ENCODE results near the gene CEACAM1.
"Not testable (repeated sequence)": the region's sequence is repeated elsewhere in the genome, so short reads cannot be mapped to it uniquely, and the experiment has no call there.

CEACAM1 gene

GRCh38 chr19:42512130-42512636 is 16.1 kb downstream of the CEACAM1 start:
- no peak for DNase-seq (ENCODE audit: low read depth)

DNA sequence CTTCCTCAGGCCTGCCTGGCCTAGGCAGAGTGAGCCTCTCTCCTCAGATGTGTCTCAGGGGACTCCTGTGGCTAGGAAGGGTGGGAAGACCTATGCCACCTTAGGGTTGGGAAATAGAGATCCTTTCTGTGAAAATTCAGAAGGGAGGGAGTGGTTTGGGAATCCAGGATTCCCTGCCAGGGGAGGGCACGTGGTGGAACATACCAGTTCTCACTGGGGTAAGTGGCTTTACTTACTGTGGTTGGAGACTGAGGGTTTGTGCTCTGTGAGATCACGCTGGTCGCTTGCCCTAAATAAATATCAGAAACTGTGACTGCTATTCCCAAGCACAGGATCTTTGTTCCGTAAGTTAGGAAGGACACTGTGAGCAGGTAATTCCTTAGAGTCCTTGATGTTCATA is 16.9 kb downstream of the CEACAM1 start:
- no peak for DNase-seq (ENCODE audit: low read depth)

GRCh38 chr19:42508892-42509444 is 19.3 kb downstream of the CEACAM1 start:
- DNase-seq (ENCODE audit: low read depth), result no peak

DNA sequence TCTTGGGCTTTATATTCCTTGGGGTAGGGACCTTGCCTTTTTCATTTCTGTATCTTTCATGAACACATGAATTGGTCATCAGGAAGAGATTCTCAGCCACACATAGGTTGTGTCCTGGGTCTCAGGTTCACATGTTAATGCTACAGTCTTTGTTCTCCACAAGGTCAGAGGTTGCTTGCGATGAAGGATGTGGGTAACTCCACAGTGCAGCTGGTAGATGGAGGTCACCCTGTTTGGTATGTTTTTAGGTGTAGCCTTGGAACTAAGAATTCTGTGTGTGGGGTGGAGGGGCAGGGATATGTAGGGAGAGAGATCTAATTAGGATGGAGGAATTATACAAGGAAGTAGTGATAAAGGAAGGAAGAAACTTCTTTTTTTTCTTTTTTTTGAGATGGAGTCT is 23.2 kb downstream of the CEACAM1 start:
- DNase-seq (ENCODE audit: low read depth), result no peak

- DNase-seq (ENCODE audit: low read depth), result no peak
Observed at GRCh38 chr19:42501733-42502132, 26.5 kb downstream of the CEACAM1 start.

DNA sequence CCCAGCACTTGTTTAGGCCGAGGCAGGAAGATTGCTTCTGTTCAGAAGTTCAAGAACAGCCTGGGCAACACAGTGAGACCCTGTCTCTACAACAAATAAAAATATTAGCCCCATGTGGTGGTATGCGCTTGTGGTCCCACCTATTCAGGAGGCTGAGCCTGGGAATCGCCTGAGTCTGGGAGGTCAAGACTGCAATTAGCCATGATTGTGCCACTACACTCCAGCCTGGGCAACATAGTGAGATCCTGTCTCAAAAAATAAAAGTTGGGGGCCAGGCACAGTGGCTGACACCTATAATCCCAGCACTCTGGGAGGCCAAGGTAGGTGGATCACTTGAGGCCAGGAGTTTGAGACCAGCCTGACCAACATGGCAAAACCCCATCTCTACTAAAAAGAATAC is 27.0 kb downstream of the CEACAM1 start:
- not testable (repeated sequence) for DNase-seq (ENCODE audit: low read depth)

DNA sequence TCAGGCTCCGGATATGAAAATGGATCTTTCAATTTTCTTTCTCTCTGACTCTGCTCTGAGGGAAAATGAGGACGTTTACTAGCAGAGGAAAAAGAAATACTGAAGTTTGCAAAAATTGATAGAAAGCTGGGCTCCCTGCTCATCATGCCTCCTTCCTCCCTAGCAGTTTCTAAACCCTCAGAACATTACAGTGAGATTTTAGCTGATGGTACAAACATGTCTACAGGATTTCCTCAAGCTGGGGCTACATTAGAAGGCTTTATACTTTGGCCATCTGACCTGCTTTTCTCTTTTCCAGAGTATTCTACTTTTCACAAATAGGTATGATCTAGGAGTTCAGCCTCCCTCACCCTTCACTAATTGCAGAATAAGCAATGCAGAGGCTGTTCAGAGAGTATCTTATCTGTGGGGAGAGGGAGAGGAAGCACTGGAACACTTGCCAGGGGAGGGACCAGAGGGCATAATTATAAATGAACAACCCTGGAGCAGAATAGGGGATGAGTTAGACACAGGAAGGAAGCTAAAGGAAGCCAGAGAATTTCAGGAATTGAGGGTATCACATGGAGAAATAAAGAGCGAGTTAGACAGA is 30.0 kb downstream of the CEACAM1 start:
- DNase-seq (ENCODE audit: low read depth), result no peak

DNA sequence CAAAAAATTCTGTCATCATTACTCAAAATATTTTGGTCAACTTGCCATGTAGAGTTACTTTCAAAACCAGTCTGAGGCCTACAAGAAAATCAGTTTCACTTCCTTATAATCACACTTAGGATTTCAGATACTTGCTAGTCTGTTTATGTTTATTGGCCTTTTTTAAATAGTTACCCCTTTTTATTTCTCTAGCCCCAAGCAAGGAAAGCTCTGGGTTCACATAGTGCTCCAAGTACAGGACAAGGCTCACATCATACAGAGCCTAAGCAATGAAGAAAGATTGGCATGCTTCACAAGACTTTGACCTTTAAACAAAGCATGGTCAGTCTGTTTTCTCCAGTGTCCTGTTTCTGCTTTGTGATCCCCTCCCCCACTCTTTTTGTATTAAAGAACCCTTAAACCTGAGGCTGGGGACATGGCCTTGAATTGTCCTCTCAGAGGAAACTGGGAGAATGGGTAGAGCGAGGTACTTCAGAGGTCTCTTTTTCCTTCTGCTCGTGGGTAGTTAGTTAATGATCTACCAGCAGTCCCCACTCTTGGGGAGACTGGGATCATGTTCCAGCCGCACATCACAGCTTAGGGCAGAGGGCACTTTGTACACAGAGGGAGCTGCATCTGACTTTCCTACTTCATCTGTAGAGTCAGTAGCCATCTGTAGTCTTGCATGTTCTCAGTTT is 30.7 kb downstream of the CEACAM1 start:
- no peak for DNase-seq (ENCODE audit: low read depth)

- no peak for DNase-seq (ENCODE audit: low read depth)
Observed at GRCh38 chr19:42496460-42497133, 31.7 kb downstream of the CEACAM1 start.

- no peak for DNase-seq (ENCODE audit: low read depth)
Observed at GRCh38 chr19:42495663-42496062, 32.6 kb downstream of the CEACAM1 start.

- no peak for DNase-seq (ENCODE audit: low read depth)
Observed at GRCh38 chr19:42494321-42494720, 34.0 kb downstream of the CEACAM1 start.

DNA sequence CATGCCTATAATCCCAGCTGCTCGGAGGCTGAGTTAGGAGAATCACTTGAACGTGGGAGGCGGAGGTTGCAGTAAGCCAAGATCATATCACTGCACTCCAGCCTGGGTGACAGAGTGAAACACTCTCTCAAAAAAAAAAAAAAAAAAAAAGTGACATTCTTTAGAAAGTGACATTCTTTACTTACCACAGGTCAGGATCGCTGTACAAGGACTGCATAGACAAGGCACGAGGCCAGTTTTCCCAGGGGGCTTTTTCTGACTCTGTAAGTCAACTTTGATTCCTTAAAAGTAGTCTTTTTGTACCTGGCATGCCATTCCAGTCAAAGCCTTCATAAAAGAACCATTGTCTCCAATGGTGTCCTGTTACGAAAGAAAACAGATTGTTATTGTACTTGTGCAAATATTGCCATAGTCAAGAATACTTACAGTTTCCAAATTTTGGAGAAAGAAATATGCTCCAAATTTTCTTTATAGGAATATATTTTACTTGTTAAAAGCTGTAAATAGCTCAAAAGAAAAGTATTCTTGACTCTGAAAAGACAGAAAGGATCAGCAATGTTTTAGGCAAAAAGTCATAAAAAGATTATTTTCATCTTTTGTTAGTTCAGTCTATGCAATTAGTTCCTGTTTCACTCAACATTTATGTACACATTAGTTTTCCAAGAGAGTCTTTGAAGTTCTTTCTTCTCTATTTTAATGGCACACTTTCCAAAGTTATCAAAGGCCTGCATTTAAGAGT is 39.3 kb downstream of the CEACAM1 start:
- no peak for DNase-seq (ENCODE audit: low read depth)

DNA sequence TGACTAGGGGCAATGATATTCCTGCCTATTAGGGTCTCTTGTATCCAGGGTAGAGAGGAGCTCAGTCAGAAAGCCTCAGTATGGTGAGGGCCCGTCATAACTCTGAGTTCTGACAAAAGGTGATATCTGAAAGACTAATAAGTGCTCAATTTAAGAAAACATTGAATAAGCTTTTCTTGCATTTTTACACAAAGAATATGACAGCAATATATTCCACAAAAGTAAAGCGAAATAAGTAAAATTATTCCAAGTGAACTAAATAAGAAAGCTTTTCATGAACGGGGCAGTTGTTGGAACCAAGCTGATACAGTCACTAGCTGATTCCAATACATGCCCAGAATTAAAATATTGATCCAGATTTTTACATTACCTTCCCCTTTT is 40.5 kb downstream of the CEACAM1 start:
- DNase-seq (ENCODE audit: low read depth), result no peak

DNA sequence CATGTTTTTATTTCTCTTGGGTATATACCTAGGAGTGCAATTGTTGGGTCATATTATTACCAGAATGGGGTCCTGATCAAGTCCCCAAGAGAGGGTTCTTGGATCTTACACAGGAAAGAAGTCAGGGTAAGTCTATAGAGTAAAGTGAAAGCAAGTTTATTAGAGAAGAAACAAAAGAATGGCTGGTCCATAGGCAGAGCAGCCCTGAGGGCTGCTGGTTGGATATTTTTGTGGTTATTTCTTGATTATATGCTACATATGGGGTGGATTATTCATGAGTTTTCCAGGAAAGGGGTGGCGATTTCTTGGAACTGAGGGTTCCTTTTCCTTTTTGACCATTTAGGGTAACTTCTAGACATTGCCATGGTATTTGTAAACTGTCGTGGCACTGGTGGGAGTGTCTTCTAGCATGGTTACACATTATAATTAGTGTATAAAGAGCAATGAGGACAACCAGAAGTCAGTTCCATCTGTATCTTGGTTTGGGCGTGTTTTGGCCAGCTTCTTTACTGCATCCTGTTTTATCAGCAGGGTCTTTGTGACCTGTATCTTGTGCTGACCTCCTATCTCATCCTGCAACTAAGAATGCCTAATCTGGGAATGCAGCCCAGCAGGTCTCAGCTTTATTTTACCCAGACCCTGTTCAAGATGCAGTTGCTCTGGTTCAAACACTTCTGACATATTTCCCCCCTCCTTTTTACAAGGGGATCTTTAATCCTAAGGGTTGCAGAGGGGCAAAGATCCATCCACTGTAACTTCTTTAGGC is 41.1 kb downstream of the CEACAM1 start:
- DNase-seq (ENCODE audit: low read depth), result no peak

DNA sequence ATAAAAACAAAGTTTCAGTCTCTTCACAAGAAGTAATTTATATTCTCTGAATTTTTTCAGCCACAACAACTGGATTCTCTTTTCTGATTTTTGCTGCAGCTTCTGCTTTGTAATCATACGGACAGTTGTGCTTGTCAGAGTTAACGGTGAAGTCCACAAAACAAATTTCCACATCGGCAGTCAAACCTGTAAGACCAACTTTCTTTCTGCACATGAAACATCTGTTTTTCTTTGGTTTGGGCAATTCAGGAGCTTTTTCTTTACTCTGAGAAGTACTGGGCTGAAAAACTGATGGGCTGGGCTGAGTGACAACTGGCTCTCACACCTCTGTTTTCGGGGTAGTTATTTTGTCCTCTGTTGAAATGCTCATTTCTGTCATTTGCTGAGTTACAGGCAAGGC is 43.2 kb downstream of the CEACAM1 start:
- DNase-seq (ENCODE audit: low read depth), result not testable (repeated sequence)

DNA sequence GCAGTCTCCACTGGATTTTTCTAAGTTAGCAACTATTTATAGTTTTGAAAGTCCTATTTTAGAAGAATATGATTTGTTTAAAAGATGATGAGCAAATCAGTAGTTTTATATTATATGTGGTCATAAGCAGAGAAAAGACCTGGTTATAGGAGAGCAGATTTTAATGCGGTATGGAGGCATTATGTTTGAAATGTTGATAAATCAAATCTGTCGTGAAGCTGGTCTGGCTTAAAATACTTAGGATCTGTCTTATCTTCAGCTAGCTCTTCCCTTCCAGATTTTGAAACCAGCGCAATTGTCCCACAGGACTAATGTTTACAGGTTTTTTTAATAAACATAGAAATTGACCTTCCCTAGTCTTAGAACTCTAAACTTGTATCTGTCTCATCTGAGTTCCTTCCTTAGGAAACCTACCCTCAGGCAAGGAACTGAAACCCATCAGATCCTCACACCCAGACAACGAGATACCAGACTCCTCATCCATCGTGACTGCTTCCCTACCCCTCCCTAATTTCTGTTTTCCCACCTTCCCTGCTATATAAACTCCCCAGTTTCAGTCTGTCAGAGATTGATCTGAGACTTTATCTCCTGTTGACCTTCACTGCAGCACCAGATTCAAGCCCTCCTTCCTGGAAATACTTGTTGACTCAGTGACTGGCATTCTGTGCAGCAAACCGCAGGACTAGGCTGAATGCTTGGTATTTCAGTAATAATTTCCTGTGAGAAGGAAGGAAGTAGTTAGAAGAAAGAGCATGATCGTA is 47.8 kb downstream of the CEACAM1 start:
- DNase-seq (ENCODE audit: low read depth), result no peak

DNA sequence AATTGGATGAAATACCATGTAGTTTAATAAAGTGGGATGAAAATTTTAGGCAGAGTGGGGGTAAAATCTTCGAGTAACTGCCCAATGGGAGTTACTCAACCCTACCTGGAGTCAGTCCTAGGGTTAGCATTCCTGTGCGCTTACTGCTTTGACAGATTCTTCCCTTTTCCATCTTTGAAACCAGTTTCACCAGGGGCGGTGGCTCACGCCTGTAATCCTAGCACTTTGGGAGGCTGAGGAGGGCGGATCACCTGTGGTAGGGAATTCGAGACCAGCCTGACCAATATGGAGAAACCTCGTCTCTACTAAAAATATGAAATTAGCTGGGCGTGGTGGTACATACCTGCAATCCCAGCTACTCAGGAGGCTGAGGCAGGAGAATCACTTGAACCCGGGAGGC is 48.5 kb downstream of the CEACAM1 start:
- no peak for DNase-seq (ENCODE audit: low read depth)

GRCh38 chr19:42478765-42479311 is 49.4 kb downstream of the CEACAM1 start:
- no peak for DNase-seq (ENCODE audit: low read depth)

DNA sequence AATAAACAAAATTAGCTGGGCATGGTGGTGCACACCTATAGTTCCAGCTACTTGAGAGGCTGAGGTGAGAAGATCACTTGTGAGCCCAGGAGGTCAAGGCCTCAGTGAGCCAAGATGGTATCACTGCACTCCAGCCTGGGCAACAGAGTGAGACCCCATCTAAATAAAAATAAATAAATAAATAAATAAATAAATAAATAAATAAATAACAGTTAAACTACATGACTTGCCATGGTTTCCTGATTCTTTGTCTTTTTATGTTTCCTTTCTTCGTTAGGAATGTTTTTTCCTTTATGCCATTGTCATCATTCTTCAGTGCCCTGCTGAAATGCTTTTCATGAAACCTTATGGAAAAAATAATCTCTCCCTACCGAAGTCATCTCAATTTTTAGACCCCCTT is 50.3 kb downstream of the CEACAM1 start:
- DNase-seq (ENCODE audit: low read depth), result no peak

GRCh38 chr19:42477117-42477516 is 51.2 kb downstream of the CEACAM1 start:
- DNase-seq (ENCODE audit: low read depth), result no peak

DNA sequence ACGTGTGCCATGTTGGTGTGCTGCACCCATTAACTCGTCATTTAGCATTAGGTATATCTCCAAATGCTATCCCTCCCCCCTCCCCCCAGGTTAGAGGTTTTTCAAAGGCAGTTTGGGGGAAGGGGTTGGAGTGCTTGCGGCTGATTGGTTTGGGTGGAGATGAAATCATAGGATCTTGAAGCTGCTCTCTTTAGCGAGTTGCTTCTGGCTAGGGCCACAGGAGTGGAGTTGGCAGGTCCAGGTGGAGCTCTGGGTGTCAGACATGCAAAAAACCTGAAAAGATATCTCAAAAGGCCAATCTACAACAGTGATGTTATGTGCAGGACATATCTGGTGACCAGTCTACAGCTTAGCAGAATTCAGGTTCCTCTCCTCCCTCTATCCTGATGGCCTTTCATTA is 52.9 kb downstream of the CEACAM1 start:
- no peak for DNase-seq (ENCODE audit: low read depth)

All from GM04504 (cell line).